HepG2 (cell line): ENCODE data around the gene TSPAN31. TPM values are rescaled to one million over a fixed set of nuclear protein-coding genes. Genes with fewer than 3 reads are reported as not detected.

ENCODE experiments used
- ARHGAP35 ChIP-seq: sonication (generic); formaldehyde crosslinking; IDR thresholded peaks from 2 replicates; pipeline ENCODE4 v1.9.0; 2022; ENCODE audit warnings: mild to moderate bottlenecking, inconsistent platforms, moderate library complexity, missing genetic modification reagents, borderline replicate concordance
- ARID5B ChIP-seq: IDR thresholded peaks from 2 replicates; pipeline ENCODE4 v1.4.0; 2020; ENCODE audit warnings: mild to moderate bottlenecking, missing genetic modification reagents
- ATF3 ChIP-seq: sonication (generic); formaldehyde crosslinking; IDR thresholded peaks from 2 replicates; pipeline ENCODE4 v1.4.0; 2020; ENCODE audit warnings: missing genetic modification reagents
- CHCHD3 ChIP-seq: sonication (generic); formaldehyde crosslinking; IDR thresholded peaks from 2 replicates; pipeline ENCODE4 v1.8.0; 2022; ENCODE audit warnings: mild to moderate bottlenecking, missing genetic modification reagents, moderate library complexity
- HOXD1 ChIP-seq: sonication (generic); formaldehyde crosslinking; IDR thresholded peaks from 2 replicates; pipeline ENCODE4 v1.5.0; 2020; ENCODE audit warnings: missing genetic modification reagents
- IKZF4 ChIP-seq: sonication (generic); formaldehyde crosslinking; IDR thresholded peaks from 2 replicates; pipeline ENCODE4 v1.5.1; 2020; ENCODE audit warnings: borderline replicate concordance, mild to moderate bottlenecking, low read depth, missing genetic modification reagents; ENCODE audit errors: not compliant biosample characterization
- ISL2 ChIP-seq: sonication (generic); formaldehyde crosslinking; IDR thresholded peaks from 2 replicates; pipeline ENCODE4 v1.5.0; 2020; ENCODE audit warnings: missing genetic modification reagents
- KLF16 ChIP-seq, 2 experiments: sonication (generic) in 1 of 2; formaldehyde crosslinking in 1 of 2; IDR thresholded peaks; 2 replicates each; pipeline versions ENCODE4 v1.6.1 to v1.8.0; 2016 to 2023; ENCODE audit warnings: missing genetic modification reagents in 2 of 2, missing compliant biosample characterization in 1 of 2
- MTERF4 ChIP-seq: sonication (generic); formaldehyde crosslinking; IDR thresholded peaks from 2 replicates; pipeline ENCODE4 v1.8.0; 2023; ENCODE audit warnings: mild to moderate bottlenecking, missing genetic modification reagents
- REL ChIP-seq: sonication (generic); formaldehyde crosslinking; conservative IDR thresholded peaks from 2 replicates; pipeline ENCODE4 v1.8.0; 2022; ENCODE audit warnings: mild to moderate bottlenecking, missing genetic modification reagents, moderate library complexity
- RFX5 ChIP-seq: IDR thresholded peaks from 2 replicates; pipeline ENCODE4 v1.6.1; 2011; ENCODE audit warnings: low read depth, low read length, improper control_type of control experiment
- SMC3 ChIP-seq: IDR thresholded peaks from 2 replicates; pipeline ENCODE4 v1.6.1; 2011; ENCODE audit warnings: low read length, improper control_type of control experiment
- TAF15 ChIP-seq: fragments of 200-400 bp; formaldehyde crosslinking; IDR thresholded peaks from one replicate; pipeline ENCODE4 v1.6.1; 2018; ENCODE audit warnings: mild to moderate bottlenecking, low read depth, low read length; ENCODE audit not compliant: poor library complexity, severe bottlenecking
- ZNF143 ChIP-seq: sonication (generic); formaldehyde crosslinking; IDR thresholded peaks from 2 replicates; pipeline ENCODE4 v1.4.0; 2020; ENCODE audit warnings: missing genetic modification reagents
- ZNF800 ChIP-seq: sonication (generic); formaldehyde crosslinking; IDR thresholded peaks from 2 replicates; pipeline ENCODE4 v1.4.0; 2020; ENCODE audit warnings: missing genetic modification reagents
- ZNF879 ChIP-seq: sonication (generic); formaldehyde crosslinking; IDR thresholded peaks from 2 replicates; pipeline ENCODE4 v1.8.1; 2023; ENCODE audit warnings: missing genetic modification reagents
- ZSCAN21 ChIP-seq: sonication (generic); formaldehyde crosslinking; IDR thresholded peaks from 2 replicates; pipeline ENCODE4 v1.8.0; 2022; ENCODE audit warnings: mild to moderate bottlenecking, missing genetic modification reagents, moderate library complexity, borderline replicate concordance
- polyA plus RNA-seq, 8 experiments: library from polyadenylated mRNA; depleted of rRNA in 3 of 8; stranded (reverse) in 7 of 8; unstranded in 1 of 8; fragments of >200 nt; fragmentation: Illumina TruSeq in 4 of 8; extraction: Trizol in 4 of 8; gene quantifications; 2 replicates each; pipeline versions ENCODE4 v1.2.1 to v1.2.3, GENCODE V29; 2011 to 2016; ENCODE audit warnings: low read depth in 4 of 8, missing spikeins in 1 of 8, mixed read lengths in 1 of 8; ENCODE audit not compliant: insufficient read depth in 1 of 8
- total RNA-seq, 5 experiments: library from RNA; depleted of rRNA; stranded (reverse); fragments of >200 nt; fragmentation: Illumina TruSeq; extraction: Trizol; gene quantifications; 2 replicates each; pipeline ENCODE4 v1.2.3, GENCODE V29; 2016; ENCODE audit warnings: low read depth in 1 of 5
- TF ChIP-seq, protein P1 (sequence below): sonication (generic); formaldehyde crosslinking; IDR thresholded peaks from 2 replicates; pipeline ENCODE4 v1.5.0; 2020; ENCODE audit warnings: missing genetic modification reagents, mild to moderate bottlenecking, borderline replicate concordance
- TF ChIP-seq, protein P2 (sequence below): sonication (generic); formaldehyde crosslinking; IDR thresholded peaks from 2 replicates; pipeline ENCODE4 v1.5.1; 2020; ENCODE audit warnings: missing genetic modification reagents, mild to moderate bottlenecking, borderline replicate concordance

Gene TSPAN31
- total and polyA plus RNA-seq, 2 of the 13 experiments (the other 11 are each of a cell fraction or from before 2014, with no cell fraction given): 10.4 to 24.6 TPM

- TF ChIP-seq ZSCAN21 (CRISPR knock-in tag) (no peak; the same call in 1 of the 2 replicates), ATF3 (CRISPR knock-in tag) (no peak), TAF15 (no peak), SMC3 (no peak), RFX5 (no peak), ZNF143 (CRISPR knock-in tag) (no peak), MTERF4 (CRISPR knock-in tag) (no peak), ARID5B (CRISPR knock-in tag) (peak; percentile 35; the same call in 1 of the 2 replicates), ARHGAP35 (no peak; the same call in 1 of the 2 replicates), ZNF800 (CRISPR knock-in tag) (peak; percentile 43; the same call in 1 of the 2 replicates), KLF16 (CRISPR knock-in tag; IDR thresholded peaks at IDR 0.05) (0 out of 4 replicates have a peak, but pooled peaks of 1 of the 2 experiments have one; percentile 25), CHCHD3 (CRISPR knock-in tag) (no peak), HOXD1 (CRISPR knock-in tag) (no peak), REL (no peak), IKZF4 (CRISPR knock-in tag) (no peak), ISL2 (no peak), ZNF879 (CRISPR knock-in tag) (no peak)
- TF ChIP-seq, protein P1, sequence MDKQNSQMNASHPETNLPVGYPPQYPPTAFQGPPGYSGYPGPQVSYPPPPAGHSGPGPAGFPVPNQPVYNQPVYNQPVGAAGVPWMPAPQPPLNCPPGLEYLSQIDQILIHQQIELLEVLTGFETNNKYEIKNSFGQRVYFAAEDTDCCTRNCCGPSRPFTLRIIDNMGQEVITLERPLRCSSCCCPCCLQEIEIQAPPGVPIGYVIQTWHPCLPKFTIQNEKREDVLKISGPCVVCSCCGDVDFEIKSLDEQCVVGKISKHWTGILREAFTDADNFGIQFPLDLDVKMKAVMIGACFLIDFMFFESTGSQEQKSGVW (CRISPR knock-in tag): no peak
- TF ChIP-seq, protein P2, sequence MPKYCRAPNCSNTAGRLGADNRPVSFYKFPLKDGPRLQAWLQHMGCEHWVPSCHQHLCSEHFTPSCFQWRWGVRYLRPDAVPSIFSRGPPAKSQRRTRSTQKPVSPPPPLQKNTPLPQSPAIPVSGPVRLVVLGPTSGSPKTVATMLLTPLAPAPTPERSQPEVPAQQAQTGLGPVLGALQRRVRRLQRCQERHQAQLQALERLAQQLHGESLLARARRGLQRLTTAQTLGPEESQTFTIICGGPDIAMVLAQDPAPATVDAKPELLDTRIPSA (CRISPR knock-in tag): no peak
Measured at GRCh38 chr12:57755454-57756372, 10.9 kb downstream of the TSPAN31 start (continued).
